Thyroid gland (tissue), 4 donors: ENCODE data around the gene PCP2.

ENCODE experiments used
- POLR2A ChIP-seq, 2 donors: fragments of 450-650 bp; IDR thresholded peaks; one replicate each; pipeline ENCODE4 v1.6.1; 2017; ENCODE audit warnings: antibody characterized with exemption in 2 of 2, mild to moderate bottlenecking in 2 of 2, moderate library complexity in 1 of 2
- TF ChIP-seq, protein P1 (sequence below), 6 experiments: fragments of 200-600 bp in 3 of 6; fragments of 450-650 bp in 3 of 6; sonication (generic) in 3 of 6; IDR thresholded peaks; one replicate each; pipeline ENCODE4 v1.5.1; 2016 to 2019; ENCODE audit warnings: antibody characterized with exemption in 6 of 6, mild to moderate bottlenecking in 2 of 6, inconsistent platforms in 1 of 6, moderate library complexity in 1 of 6

DNA sequence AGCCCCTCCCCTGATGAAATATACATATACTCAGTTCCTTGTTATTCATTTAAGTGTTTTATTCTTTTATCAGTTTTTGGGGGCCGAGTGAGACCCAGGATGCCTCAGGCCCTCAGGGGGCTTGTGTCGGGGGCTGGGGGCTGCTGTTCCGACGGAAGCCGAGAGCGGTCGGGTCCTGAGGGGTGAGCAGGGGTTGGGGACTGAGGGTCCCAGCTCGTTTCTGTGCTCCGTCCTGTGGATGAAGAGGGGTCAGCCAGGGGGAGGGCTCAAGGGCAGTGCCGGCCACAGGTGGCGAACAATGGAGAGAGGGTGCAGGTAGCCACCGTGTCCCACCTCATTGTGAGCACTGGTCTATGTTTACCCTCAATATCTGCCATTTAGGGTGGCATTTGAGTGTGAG lies 1.9 kb downstream of the PCP2 start:
- TF ChIP-seq, protein P1, sequence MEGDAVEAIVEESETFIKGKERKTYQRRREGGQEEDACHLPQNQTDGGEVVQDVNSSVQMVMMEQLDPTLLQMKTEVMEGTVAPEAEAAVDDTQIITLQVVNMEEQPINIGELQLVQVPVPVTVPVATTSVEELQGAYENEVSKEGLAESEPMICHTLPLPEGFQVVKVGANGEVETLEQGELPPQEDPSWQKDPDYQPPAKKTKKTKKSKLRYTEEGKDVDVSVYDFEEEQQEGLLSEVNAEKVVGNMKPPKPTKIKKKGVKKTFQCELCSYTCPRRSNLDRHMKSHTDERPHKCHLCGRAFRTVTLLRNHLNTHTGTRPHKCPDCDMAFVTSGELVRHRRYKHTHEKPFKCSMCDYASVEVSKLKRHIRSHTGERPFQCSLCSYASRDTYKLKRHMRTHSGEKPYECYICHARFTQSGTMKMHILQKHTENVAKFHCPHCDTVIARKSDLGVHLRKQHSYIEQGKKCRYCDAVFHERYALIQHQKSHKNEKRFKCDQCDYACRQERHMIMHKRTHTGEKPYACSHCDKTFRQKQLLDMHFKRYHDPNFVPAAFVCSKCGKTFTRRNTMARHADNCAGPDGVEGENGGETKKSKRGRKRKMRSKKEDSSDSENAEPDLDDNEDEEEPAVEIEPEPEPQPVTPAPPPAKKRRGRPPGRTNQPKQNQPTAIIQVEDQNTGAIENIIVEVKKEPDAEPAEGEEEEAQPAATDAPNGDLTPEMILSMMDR (IDR thresholded peaks at IDR 0.05), result no peak
- TF ChIP-seq POLR2A (IDR thresholded peaks at IDR 0.05), result no peak
